ENCODE results near the gene AP5S1.

DNA sequence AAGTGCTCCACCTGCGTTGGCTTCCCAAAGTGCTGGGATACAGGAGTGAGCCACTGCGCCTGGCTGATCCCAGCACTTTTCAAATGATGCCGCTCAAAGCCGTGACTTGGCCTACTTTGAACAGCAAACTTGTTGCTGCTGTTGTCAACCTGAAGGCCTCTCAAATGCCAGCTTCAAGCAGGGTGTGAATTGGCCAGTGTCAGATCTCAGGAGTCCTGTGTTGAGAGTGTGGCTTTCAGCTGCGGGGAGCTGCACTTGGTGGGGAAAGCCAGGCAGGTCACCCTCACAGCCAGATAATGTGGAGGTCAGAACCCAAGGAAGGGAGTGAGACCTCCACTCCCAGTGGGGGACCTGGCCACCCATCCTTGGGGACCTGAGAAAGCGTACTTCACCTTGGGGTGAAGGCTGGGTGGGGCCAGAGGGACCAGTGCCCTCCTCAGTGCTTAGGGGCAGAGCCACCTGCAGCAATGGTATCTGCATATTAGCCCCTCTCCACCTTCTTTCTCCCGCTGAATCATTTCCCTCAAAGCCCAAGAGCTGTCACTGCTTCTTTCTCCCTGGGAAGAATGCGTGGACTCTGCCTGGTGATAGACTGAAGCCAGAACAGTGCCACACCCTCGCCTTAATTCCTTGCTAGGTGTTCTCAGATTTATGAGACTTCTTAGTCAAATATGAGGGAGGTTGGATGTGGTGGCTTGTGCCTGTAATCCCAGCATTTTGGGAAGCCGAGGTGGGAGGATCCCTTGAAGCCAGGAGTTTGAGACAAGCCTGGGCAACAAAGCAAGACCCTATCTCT lies 49.7 kb downstream of the AP5S1 start:
- TF ChIP-seq CTCF (conservative IDR thresholded peaks at IDR 0.05; ENCODE audit: low read depth, low read length), result no peak
- TF ChIP-seq EZH2 (IDR thresholded peaks at IDR 0.05; ENCODE audit: borderline replicate concordance, low read depth, low read length, poor library complexity, severe bottlenecking), result no peak

Data from A673 (cell line).